Measurements from ENCODE around the gene UTP18.

GRCh38 chr17:51344532-51344931 lies 84.2 kb downstream of the UTP18 start:
- TF ChIP-seq CTCF (IDR thresholded peaks at IDR 0.05; ENCODE audit: insufficient read depth, low read length) (no peak), POLR2AphosphoS5 (IDR thresholded peaks at IDR 0.05; ENCODE audit: low read depth) (no peak), GABPA (IDR thresholded peaks at IDR 0.05; ENCODE audit: low read depth) (no peak), REST (IDR thresholded peaks at IDR 0.05; ENCODE audit: insufficient replicate concordance, low read depth) (no peak), SPI1 (IDR thresholded peaks at IDR 0.05; ENCODE audit: borderline replicate concordance, low read depth) (no peak)

All from HL-60 (cell line).